H1 (cell line): ENCODE results near the gene NRL. TPM values are rescaled to one million over a fixed set of nuclear protein-coding genes. Genes with fewer than 3 reads are reported as not detected.

Experiments
- BCL11A ChIP-seq, 2 experiments: IDR thresholded peaks; one replicate each; pipeline ENCODE4 v1.6.1; 2011; ENCODE audit warnings: low read depth in 2 of 2, low read length in 2 of 2, mild to moderate bottlenecking in 2 of 2
- EGR1 ChIP-seq: IDR thresholded peaks from 2 replicates; pipeline ENCODE4 v1.6.1; 2011; ENCODE audit warnings: low read depth, low read length, borderline replicate concordance
- FOSL1 ChIP-seq: IDR thresholded peaks from 2 replicates; pipeline ENCODE4 v1.6.1; 2011; ENCODE audit warnings: mild to moderate bottlenecking, low read depth, low read length, moderate library complexity; ENCODE audit not compliant: insufficient read depth
- JUND ChIP-seq: IDR thresholded peaks from 2 replicates; pipeline ENCODE4 v1.6.1; 2011; ENCODE audit warnings: mild to moderate bottlenecking, improper control_type of control experiment, low read length
- SRF ChIP-seq: IDR thresholded peaks from 2 replicates; pipeline ENCODE4 v1.6.1; 2011; ENCODE audit warnings: mild to moderate bottlenecking, low read depth, low read length, moderate library complexity
- USF2 ChIP-seq: IDR thresholded peaks from 2 replicates; pipeline ENCODE4 v1.6.1; 2011; ENCODE audit warnings: low read length, improper control_type of control experiment
- polyA plus RNA-seq, 7 experiments: library from polyadenylated mRNA; depleted of rRNA in 3 of 7; stranded (reverse) in 5 of 7; unstranded in 2 of 7; fragments of >200 nt in 5 of 7; fragments of 200-250 nt in 2 of 7; gene quantifications; 1 replicate in 5 of 7; 2 replicates in 1 of 7; 4 replicates in 1 of 7; pipeline versions ENCODE4 v1.2.1 to v1.2.3, GENCODE V29; 2011 to 2013; ENCODE audit warnings: missing spikeins in 2 of 7, mixed read lengths in 2 of 7
- total RNA-seq: library from RNA; stranded (reverse); fragmentation: NEBNext Ultra II Directional; extraction: Animal tissue kit (Norgen Biotek cat#: 25700); gene quantifications from 2 replicates; pipeline ENCODE4 v1.2.1, GENCODE V29; 2021

Gene NRL
- total and polyA plus RNA-seq, 2 of the 8 experiments (the other 6 are each of a cell fraction or from before 2014, with no cell fraction given), result 1.1 to 2.2 TPM

DNA sequence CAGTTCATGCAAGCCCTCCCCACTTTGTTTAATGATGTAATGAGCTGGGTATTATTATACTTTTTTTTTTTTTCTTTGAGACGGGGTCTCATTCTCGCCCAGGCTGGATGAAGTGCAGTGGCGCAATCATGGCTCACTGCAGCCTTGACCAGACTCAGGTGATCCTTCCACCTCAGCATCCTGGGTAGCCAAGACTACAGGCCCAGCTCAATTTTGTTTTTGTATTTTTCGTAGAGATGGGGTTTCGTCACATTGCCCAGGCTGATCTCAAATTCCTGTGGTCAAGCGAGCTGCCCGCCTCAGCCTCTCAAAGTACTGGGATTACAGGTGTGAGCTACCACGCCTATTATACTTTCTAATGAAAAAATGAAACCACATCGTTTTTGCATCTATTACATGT lies 4.7 kb downstream of the NRL start (continued):
- TF ChIP-seq FOSL1 (no peak), SRF (no peak), USF2 (no peak), BCL11A (IDR thresholded peaks at IDR 0.05; ENCODE audit: low read depth in 2 of 2, low read length in 2 of 2) (no peak), EGR1 (no peak), JUND (no peak)
